ENCODE data around the gene BCL2L12. TPM values are rescaled to one million over a fixed set of nuclear protein-coding genes. Genes with fewer than 3 reads are reported as not detected.

BCL2L12 gene
- total RNA-seq, 5 donors from 2014 or later (not counting 1 experiment from before 2014, with no cell fraction given) = 15.6 to 26.6 (median 24.1) TPM

DNA sequence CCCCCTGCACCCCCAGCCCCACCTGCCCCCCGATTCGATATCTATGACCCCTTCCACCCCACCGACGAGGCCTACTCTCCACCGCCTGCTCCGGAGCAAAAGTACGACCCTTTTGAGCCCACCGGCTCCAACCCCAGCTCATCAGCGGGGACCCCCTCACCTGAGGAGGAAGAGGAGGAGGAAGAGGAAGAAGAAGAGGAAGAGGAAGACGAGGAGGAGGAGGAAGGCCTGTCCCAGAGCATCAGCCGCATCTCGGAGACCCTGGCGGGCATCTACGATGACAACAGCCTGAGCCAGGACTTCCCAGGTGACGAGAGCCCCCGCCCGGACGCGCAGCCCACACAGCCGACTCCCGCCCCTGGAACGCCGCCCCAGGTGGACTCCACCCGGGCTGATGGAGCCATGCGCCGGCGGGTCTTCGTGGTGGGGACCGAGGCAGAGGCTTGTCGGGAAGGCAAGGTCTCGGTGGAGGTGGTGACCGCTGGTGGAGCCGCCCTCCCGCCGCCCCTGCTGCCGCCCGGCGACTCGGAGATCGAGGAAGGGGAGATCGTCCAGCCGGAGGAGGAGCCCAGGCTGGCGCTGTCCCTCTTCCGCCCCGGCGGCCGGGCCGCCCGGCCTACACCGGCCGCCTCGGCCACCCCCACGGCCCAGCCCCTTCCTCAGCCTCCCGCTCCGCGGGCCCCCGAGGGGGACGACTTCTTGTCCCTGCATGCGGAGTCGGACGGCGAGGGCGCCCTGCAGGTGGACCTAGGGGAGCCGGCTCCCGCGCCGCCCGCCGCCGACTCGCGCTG, 14.5 kb upstream of the BCL2L12 start:
- H3K4me1 Mint-ChIP-seq = peaks cover 3 to 6% (median 4%) of the 10 kb centered on the region in 3 donors
- Histone ChIP-seq H3K4me3 (ENCODE audit: control insufficient read depth in 1 of 2, extremely low read depth in 1 of 2, low read length in 1 of 2) (no peak overlapping the region), H3K27ac (ENCODE audit: low read length) (no peak overlapping the region), H3K27me3 (replicated peaks in 1 of 2; ENCODE audit: control insufficient read depth in 2 of 2, extremely low read depth in 1 of 2, insufficient read depth in 2 of 2, low read length in 1 of 2) (no peaks in the 10 kb centered on the region), H3K36me3 (ENCODE audit: control insufficient read depth in 2 of 2, extremely low read depth in 1 of 2, insufficient read depth in 1 of 2, low read length in 1 of 2) (peaks cover 51 to 71% of the 10 kb centered on the region in 2 donors), H3K9me3 (no peaks in the 10 kb centered on the region), H3K4me1 (ENCODE audit: control insufficient read depth in 1 of 2, extremely low read depth in 1 of 2, insufficient read depth in 2 of 2, low read length in 2 of 2) (no peaks in the 10 kb centered on the region)
- H3K36me3 Mint-ChIP-seq = peaks cover 27% of the 10 kb centered on the region
- no peaks in the 10 kb centered on the region for H3K27me3 Mint-ChIP-seq
- H3K9me3 Mint-ChIP-seq = no peaks in the 10 kb centered on the region
- DNase-seq = no peak
- 96% methylated on average over 41 of the region's 72 CpGs for WGBS (ENCODE audit: insufficient coverage)
- H3K27ac Mint-ChIP-seq = no peak overlapping the region
- ChIA-PET POLR2A (no interaction called here), CTCF (interaction anchor here in 1 of 2 donors (0.6 kb wide), 1 partner anchor 146 kb away, joined by 7 read pairs; no protein-coding TSS in a partner anchor)
- ATAC-seq (replicated peaks in 1 of 4) = no peak
- H3K4me3 Mint-ChIP-seq = no peak overlapping the region

DNA sequence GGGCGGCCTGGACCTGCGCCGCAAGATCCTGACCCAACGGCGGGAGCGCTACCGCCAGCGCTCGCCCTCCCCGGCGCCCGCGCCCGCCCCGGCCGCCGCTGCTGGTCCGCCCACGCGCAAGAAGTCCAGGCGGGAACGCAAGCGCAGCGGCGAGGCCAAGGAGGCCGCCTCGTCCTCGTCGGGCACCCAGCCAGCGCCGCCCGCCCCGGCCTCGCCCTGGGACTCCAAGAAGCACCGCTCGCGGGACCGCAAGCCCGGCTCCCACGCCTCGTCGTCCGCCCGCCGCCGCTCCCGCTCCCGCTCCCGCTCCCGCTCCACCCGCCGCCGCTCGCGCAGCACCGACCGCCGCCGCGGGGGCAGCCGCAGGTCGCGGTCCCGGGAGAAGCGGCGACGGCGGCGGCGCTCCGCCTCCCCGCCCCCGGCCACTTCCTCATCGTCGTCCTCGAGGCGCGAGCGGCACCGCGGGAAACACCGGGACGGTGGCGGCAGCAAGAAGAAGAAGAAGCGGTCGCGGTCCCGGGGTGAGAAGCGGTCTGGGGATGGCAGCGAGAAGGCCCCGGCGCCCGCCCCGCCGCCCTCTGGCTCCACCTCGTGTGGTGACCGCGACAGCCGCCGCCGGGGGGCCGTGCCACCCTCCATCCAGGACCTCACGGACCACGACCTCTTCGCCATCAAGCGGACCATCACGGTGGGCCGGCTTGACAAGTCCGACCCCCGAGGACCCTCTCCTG, 13.7 kb upstream of the BCL2L12 start:
- Histone ChIP-seq H3K27ac (ENCODE audit: low read length) (no peak overlapping the region), H3K9me3 (no peaks in the 10 kb centered on the region), H3K27me3 (replicated peaks in 1 of 2; ENCODE audit: control insufficient read depth in 2 of 2, extremely low read depth in 1 of 2, insufficient read depth in 2 of 2, low read length in 1 of 2) (no peaks in the 10 kb centered on the region), H3K36me3 (ENCODE audit: control insufficient read depth in 2 of 2, extremely low read depth in 1 of 2, insufficient read depth in 1 of 2, low read length in 1 of 2) (peaks cover 43 to 71% of the 10 kb centered on the region in 2 donors), H3K4me3 (ENCODE audit: control insufficient read depth in 1 of 2, extremely low read depth in 1 of 2, low read length in 1 of 2) (no peak overlapping the region), H3K4me1 (ENCODE audit: control insufficient read depth in 1 of 2, extremely low read depth in 1 of 2, insufficient read depth in 2 of 2, low read length in 2 of 2) (no peaks in the 10 kb centered on the region)
- Mint-ChIP-seq H3K27ac (no peak overlapping the region), H3K27me3 (no peaks in the 10 kb centered on the region), H3K4me1 (peaks cover 0 to 2% (median 2%) of the 10 kb centered on the region in 3 donors), H3K36me3 (peaks cover 31% of the 10 kb centered on the region), H3K9me3 (no peaks in the 10 kb centered on the region), H3K4me3 (no peak overlapping the region)
- CTCF ChIA-PET = no interaction called here
- DNase-seq (no peak), ATAC-seq (replicated peaks in 1 of 4) (no peak)
- POLR2A ChIA-PET = no interaction called here
- WGBS (ENCODE audit: insufficient coverage) = 98% methylated on average over 78 of the region's 110 CpGs

DNA sequence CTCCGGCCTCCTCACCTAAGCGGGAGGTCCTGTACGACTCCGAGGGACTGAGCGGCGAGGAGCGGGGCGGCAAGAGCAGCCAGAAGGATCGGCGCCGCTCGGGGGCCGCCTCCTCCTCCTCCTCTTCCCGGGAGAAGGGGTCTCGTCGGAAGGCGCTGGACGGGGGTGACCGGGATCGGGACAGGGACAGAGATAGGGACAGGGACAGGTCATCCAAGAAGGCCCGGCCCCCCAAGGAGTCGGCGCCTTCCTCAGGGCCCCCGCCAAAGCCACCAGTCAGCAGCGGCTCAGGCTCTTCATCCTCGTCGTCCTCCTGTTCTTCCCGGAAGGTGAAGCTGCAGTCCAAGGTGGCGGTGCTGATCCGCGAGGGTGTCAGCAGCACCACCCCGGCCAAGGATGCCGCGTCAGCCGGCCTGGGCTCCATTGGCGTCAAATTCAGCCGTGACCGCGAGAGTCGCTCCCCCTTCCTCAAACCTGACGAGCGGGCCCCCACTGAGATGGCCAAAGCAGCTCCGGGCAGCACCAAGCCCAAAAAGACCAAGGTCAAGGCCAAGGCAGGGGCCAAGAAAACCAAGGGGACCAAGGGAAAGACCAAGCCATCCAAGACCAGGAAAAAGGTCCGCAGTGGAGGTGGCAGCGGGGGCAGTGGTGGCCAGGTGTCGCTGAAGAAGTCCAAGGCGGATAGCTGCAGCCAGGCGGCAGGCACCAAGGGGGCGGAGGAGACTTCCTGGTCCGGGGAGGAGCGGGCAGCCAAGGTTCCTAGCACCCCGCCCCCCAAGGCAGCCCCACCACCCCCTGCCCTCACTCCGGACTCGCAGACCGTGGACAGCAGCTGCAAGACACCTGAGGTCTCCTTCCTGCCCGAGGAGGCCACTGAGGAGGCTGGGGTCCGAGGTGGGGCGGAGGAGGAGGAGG, 12.9 kb upstream of the BCL2L12 start:
- Mint-ChIP-seq H3K4me1 (peaks cover 2 to 5% (median 3%) of the 10 kb centered on the region in 3 donors), H3K27ac (no peak overlapping the region), H3K4me3 (no peak overlapping the region), H3K9me3 (no peaks in the 10 kb centered on the region), H3K27me3 (no peaks in the 10 kb centered on the region), H3K36me3 (peaks cover 25% of the 10 kb centered on the region)
- ChIA-PET CTCF (no interaction called here), POLR2A (no interaction called here)
- no peak overlapping the region for H3K27ac ChIP-seq (ENCODE audit: low read length)
- H3K36me3 ChIP-seq (ENCODE audit: control insufficient read depth in 2 of 2, extremely low read depth in 1 of 2, insufficient read depth in 1 of 2, low read length in 1 of 2) = peaks cover 42 to 75% of the 10 kb centered on the region in 2 donors
- no peak for DNase-seq
- no peaks in the 10 kb centered on the region for H3K4me1 ChIP-seq (ENCODE audit: control insufficient read depth in 1 of 2, extremely low read depth in 1 of 2, insufficient read depth in 2 of 2, low read length in 2 of 2)
- WGBS (ENCODE audit: insufficient coverage) = 96% methylated on average over 29 of the region's 58 CpGs
- H3K27me3 ChIP-seq (replicated peaks in 1 of 2; ENCODE audit: control insufficient read depth in 2 of 2, extremely low read depth in 1 of 2, insufficient read depth in 2 of 2, low read length in 1 of 2) = no peaks in the 10 kb centered on the region
- ATAC-seq (replicated peaks in 1 of 4) = no peak
- H3K9me3 ChIP-seq = no peaks in the 10 kb centered on the region
- no peak overlapping the region for H3K4me3 ChIP-seq (ENCODE audit: control insufficient read depth in 1 of 2, extremely low read depth in 1 of 2, low read length in 1 of 2)

DNA sequence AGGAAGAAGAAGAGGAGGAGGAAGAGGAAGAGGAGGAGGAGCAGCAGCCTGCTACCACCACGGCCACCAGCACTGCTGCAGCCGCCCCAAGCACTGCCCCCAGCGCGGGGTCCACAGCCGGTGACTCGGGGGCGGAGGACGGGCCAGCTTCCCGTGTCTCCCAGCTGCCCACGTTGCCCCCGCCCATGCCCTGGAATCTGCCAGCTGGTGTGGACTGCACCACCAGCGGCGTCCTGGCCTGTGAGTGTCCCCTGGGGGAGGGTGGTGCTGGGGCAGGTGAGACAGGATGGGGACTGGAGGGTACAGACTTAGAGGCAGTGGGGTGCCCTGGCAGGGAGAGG, 12.3 kb upstream of the BCL2L12 start:
- Histone ChIP-seq H3K9me3 (no peaks in the 10 kb centered on the region), H3K27ac (ENCODE audit: low read length) (no peak overlapping the region), H3K27me3 (replicated peaks in 1 of 2; ENCODE audit: control insufficient read depth in 2 of 2, extremely low read depth in 1 of 2, insufficient read depth in 2 of 2, low read length in 1 of 2) (no peaks in the 10 kb centered on the region), H3K4me1 (ENCODE audit: control insufficient read depth in 1 of 2, extremely low read depth in 1 of 2, insufficient read depth in 2 of 2, low read length in 2 of 2) (no peaks in the 10 kb centered on the region), H3K4me3 (ENCODE audit: control insufficient read depth in 1 of 2, extremely low read depth in 1 of 2, low read length in 1 of 2) (no peak overlapping the region), H3K36me3 (ENCODE audit: control insufficient read depth in 2 of 2, extremely low read depth in 1 of 2, insufficient read depth in 1 of 2, low read length in 1 of 2) (peaks cover 46 to 80% of the 10 kb centered on the region in 2 donors)
- DNase-seq (no peak), ATAC-seq (replicated peaks in 1 of 4) (no peak)
- H3K9me3 Mint-ChIP-seq = no peaks in the 10 kb centered on the region
- no peak overlapping the region for H3K27ac Mint-ChIP-seq
- H3K36me3 Mint-ChIP-seq = peaks cover 25% of the 10 kb centered on the region
- no peaks in the 10 kb centered on the region for H3K27me3 Mint-ChIP-seq
- 94% methylated on average over 11 of the region's 13 CpGs for WGBS (ENCODE audit: insufficient coverage)
- H3K4me1 Mint-ChIP-seq = peaks cover 2 to 5% (median 3%) of the 10 kb centered on the region in 3 donors
- POLR2A ChIA-PET = no interaction called here
- no peak overlapping the region for H3K4me3 Mint-ChIP-seq
- CTCF ChIA-PET = interaction anchor here in 1 of 2 donors (0.6 kb wide), 1 partner anchor 10 kb away, joined by 3 read pairs; no protein-coding TSS in a partner anchor

DNA sequence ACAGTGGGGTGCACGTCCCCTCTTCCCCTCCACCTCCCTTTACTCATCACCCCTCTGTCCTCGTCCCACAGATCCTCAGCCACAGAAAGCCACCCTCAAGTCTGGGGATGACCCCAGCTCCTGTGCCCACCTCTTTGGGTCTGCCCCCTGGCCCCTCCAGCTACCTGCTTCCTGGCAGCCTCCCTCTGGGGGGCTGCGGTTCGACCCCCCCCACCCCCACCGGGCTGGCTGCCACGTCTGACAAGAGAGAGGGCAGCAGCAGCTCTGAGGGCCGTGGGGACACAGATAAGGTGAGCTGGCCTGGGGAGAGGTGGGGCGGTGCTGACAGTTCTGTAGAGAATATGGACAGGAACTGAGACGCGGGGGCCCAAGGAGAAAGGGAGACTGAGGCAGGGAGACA, 11.2 kb upstream of the BCL2L12 start:
- ChIA-PET CTCF (interaction anchor here in 1 of 2 donors (0.5 kb wide), 1 partner anchor 31 kb away, joined by 5 read pairs; no protein-coding TSS in a partner anchor), POLR2A (no interaction called here)
- Mint-ChIP-seq H3K27me3 (no peaks in the 10 kb centered on the region), H3K4me1 (peaks cover 5 to 6% (median 5%) of the 10 kb centered on the region in 3 donors), H3K36me3 (peaks cover 23% of the 10 kb centered on the region), H3K9me3 (no peaks in the 10 kb centered on the region), H3K4me3 (no peak overlapping the region), H3K27ac (no peak overlapping the region)
- Histone ChIP-seq H3K27ac (ENCODE audit: low read length) (no peak overlapping the region), H3K36me3 (ENCODE audit: control insufficient read depth in 2 of 2, extremely low read depth in 1 of 2, insufficient read depth in 1 of 2, low read length in 1 of 2) (peaks cover 46 to 84% of the 10 kb centered on the region in 2 donors), H3K4me3 (ENCODE audit: control insufficient read depth in 1 of 2, extremely low read depth in 1 of 2, low read length in 1 of 2) (no peak overlapping the region), H3K4me1 (ENCODE audit: control insufficient read depth in 1 of 2, extremely low read depth in 1 of 2, insufficient read depth in 2 of 2, low read length in 2 of 2) (peaks cover 0 to 2% of the 10 kb centered on the region in 2 experiments), H3K27me3 (replicated peaks in 1 of 2; ENCODE audit: control insufficient read depth in 2 of 2, extremely low read depth in 1 of 2, insufficient read depth in 2 of 2, low read length in 1 of 2) (no peaks in the 10 kb centered on the region), H3K9me3 (no peaks in the 10 kb centered on the region)
- WGBS (ENCODE audit: insufficient coverage) = 93% methylated on average over 2 of the region's 10 CpGs
- no peak for ATAC-seq (replicated peaks in 1 of 4)
- no peak for DNase-seq

Data from T-cell (primary cell).